ENCODE results near the gene A2M. TPM values are rescaled to one million over a fixed set of nuclear protein-coding genes. Genes with fewer than 3 reads are reported as not detected.

A2M gene
- total and polyA plus RNA-seq, 2 of the 13 experiments (the other 11 are each of a cell fraction or from before 2014, with no cell fraction given): 2,807 to 6,551 TPM

GRCh38 chr12:9132008-9132535 is 16.4 kb upstream of the A2M start (continued):
- TF ChIP-seq ZNF460 (CRISPR knock-in tag; IDR thresholded peaks at IDR 0.05; ENCODE audit: borderline replicate concordance) (no peak; the same call in 1 of the 2 replicates), ZFP41 (CRISPR knock-in tag; IDR thresholded peaks at IDR 0.05; ENCODE audit: borderline replicate concordance) (no peak), SALL1 (CRISPR knock-in tag; IDR thresholded peaks at IDR 0.05) (peak; percentile 95), KLF13 (CRISPR knock-in tag; IDR thresholded peaks at IDR 0.05) (no peak), ZNF354B (CRISPR knock-in tag; IDR thresholded peaks at IDR 0.05) (peak; percentile 50; the same call in 1 of the 2 replicates), POGK (CRISPR knock-in tag; conservative IDR thresholded peaks at IDR 0.05) (peak; percentile 87), NFE2L1 (CRISPR knock-in tag; IDR thresholded peaks at IDR 0.05; ENCODE audit: borderline replicate concordance) (no peak), ZNF598 (CRISPR knock-in tag; IDR thresholded peaks at IDR 0.05; ENCODE audit: borderline replicate concordance) (no peak), ZNF660 (CRISPR knock-in tag; IDR thresholded peaks at IDR 0.05; ENCODE audit: borderline replicate concordance, low read depth) (no peak), ZNF180 (CRISPR knock-in tag; IDR thresholded peaks at IDR 0.05; ENCODE audit: borderline replicate concordance, low read depth) (no peak), SYNCRIP (IDR thresholded peaks at IDR 0.05; ENCODE audit: insufficient read depth, low read depth, low read length) (no peak), ZBTB3 (CRISPR knock-in tag; IDR thresholded peaks at IDR 0.05; ENCODE audit: borderline replicate concordance, low read depth) (no peak), ZNF629 (CRISPR knock-in tag; conservative IDR thresholded peaks at IDR 0.05) (no peak; the same call in 1 of the 2 replicates), POLR2AphosphoS2 (IDR thresholded peaks at IDR 0.05; ENCODE audit: low read depth, low read length) (no peak), MAX (IDR thresholded peaks at IDR 0.05) (peak; percentile 64; the same call in 1 of the 2 replicates), NR2C2 (CRISPR knock-in tag; IDR thresholded peaks at IDR 0.05; ENCODE audit: borderline replicate concordance) (peak; percentile 84; the same call in 1 of the 2 replicates), CERS6 (CRISPR knock-in tag; IDR thresholded peaks at IDR 0.05) (no peak)
- TF ChIP-seq, protein P1, sequence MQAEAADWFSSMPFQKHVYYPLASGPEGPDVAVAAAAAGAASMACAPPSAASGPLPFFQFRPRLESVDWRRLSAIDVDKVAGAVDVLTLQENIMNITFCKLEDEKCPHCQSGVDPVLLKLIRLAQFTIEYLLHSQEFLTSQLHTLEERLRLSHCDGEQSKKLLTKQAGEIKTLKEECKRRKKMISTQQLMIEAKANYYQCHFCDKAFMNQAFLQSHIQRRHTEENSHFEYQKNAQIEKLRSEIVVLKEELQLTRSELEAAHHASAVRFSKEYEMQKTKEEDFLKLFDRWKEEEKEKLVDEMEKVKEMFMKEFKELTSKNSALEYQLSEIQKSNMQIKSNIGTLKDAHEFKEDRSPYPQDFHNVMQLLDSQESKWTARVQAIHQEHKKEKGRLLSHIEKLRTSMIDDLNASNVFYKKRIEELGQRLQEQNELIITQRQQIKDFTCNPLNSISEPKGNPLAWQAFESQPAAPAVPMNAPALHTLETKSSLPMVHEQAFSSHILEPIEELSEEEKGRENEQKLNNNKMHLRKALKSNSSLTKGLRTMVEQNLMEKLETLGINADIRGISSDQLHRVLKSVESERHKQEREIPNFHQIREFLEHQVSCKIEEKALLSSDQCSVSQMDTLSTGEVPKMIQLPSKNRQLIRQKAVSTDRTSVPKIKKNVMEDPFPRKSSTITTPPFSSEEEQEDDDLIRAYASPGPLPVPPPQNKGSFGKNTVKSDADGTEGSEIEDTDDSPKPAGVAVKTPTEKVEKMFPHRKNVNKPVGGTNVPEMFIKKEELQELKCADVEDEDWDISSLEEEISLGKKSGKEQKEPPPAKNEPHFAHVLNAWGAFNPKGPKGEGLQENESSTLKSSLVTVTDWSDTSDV (CRISPR knock-in tag; IDR thresholded peaks at IDR 0.05): no peak
- TF ChIP-seq, protein P2, sequence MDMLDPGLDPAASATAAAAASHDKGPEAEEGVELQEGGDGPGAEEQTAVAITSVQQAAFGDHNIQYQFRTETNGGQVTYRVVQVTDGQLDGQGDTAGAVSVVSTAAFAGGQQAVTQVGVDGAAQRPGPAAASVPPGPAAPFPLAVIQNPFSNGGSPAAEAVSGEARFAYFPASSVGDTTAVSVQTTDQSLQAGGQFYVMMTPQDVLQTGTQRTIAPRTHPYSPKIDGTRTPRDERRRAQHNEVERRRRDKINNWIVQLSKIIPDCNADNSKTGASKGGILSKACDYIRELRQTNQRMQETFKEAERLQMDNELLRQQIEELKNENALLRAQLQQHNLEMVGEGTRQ (IDR thresholded peaks at IDR 0.05; ENCODE audit: low read depth, low read length): no peak
- TF ChIP-seq, protein P2 (CRISPR knock-in tag; IDR thresholded peaks at IDR 0.05; ENCODE audit: borderline replicate concordance): no peak

Data from HepG2 (cell line).